Vagina (tissue), 2 donors: ENCODE data around the gene SEC24A. TPM values are rescaled to one million over a fixed set of nuclear protein-coding genes. Genes with fewer than 3 reads are reported as not detected.
"Not testable (repeated sequence)": the region's sequence is repeated elsewhere in the genome, so short reads cannot be mapped to it uniquely, and the experiment has no call there.

ENCODE experiments used
- DNase-seq, 2 donors: peaks; one replicate each; pipeline ENCODE4 v3.0.0-alpha.2; 2017; ENCODE audit errors: extremely low spot score in 2 of 2
- H3K27ac ChIP-seq: fragments of 200-600 bp; sonication (generic); one replicate; pipeline ENCODE4 v1.5.1; 2019
- H3K27me3 ChIP-seq: fragments of 200-600 bp; sonication (generic); one replicate; pipeline ENCODE4 v1.5.1; 2019
- H3K36me3 ChIP-seq, 2 donors: fragments of 200-600 bp; sonication (generic); one replicate each; pipeline ENCODE4 v1.5.1; 2017 to 2019
- H3K4me1 ChIP-seq: fragments of 200-600 bp; sonication (generic); one replicate; pipeline ENCODE4 v1.5.1; 2019
- H3K4me3 ChIP-seq, 2 donors: fragments of 200-600 bp; sonication (generic); 1 replicate in 1 of 2; 2 replicates in 1 of 2; pipeline ENCODE4 v1.5.1; 2016 to 2019
- H3K9me3 ChIP-seq: fragments of 200-600 bp; sonication (generic); one replicate; pipeline ENCODE4 v1.5.1; 2019
- POLR2A ChIP-seq, 2 donors: fragments of 450-650 bp; IDR thresholded peaks; one replicate each; pipeline ENCODE4 v1.6.1; 2017; ENCODE audit warnings: antibody characterized with exemption in 2 of 2, mild to moderate bottlenecking in 2 of 2, moderate library complexity in 2 of 2
- POLR2AphosphoS5 ChIP-seq, 2 donors: sonication (generic); formaldehyde crosslinking; IDR thresholded peaks; one replicate each; pipeline ENCODE4 v1.9.0; 2017; ENCODE audit warnings: antibody characterized with exemption in 2 of 2, mild to moderate bottlenecking in 2 of 2, low read depth in 1 of 2; ENCODE audit not compliant: insufficient read depth in 1 of 2
- intact Hi-C: fragments of 100-400 bp; cut with DNase I; formaldehyde crosslinking; loops from one replicate; pipeline ENCODE4 v1.15.1; 2023
- total RNA-seq: library from RNA; depleted of rRNA; stranded (reverse); fragments of >200 nt; gene quantifications from one replicate; pipeline ENCODE4 v1.2.3, GENCODE V29; 2016
- TF ChIP-seq, protein P1 (sequence below), 3 experiments: fragments of 450-650 bp in 2 of 3; fragments of 200-600 bp in 1 of 3; sonication (generic) in 1 of 3; IDR thresholded peaks; one replicate each; pipeline ENCODE4 v1.5.1; 2017 to 2019; ENCODE audit warnings: antibody characterized with exemption in 3 of 3, mild to moderate bottlenecking in 2 of 3, moderate library complexity in 2 of 3

SEC24A gene
- total RNA-seq, 1 donor from 2014 or later, result 11.3 TPM

DNA sequence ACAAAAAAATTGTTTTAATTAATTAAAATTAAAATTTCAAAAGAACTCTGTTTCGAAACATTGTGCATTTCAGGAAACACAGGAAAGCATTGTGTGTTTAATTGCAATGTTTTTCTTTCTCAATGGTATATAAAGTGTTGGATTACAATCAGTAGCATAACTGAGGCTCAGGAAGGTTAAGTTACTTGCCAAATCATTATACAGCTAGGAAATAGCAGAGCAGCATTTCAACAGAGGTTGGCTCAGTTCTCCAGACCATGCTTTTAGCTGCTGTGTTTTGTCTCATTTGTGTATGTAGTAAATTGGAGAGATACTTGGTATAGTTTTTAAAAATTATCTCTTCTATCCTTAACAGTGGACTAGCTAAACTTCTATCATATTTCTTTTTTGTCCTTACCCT, 59.7 kb downstream of the SEC24A start:
- no peak overlapping the region for H3K27ac ChIP-seq
- TF ChIP-seq POLR2A (IDR thresholded peaks at IDR 0.05), result no peak
- TF ChIP-seq, protein P1, sequence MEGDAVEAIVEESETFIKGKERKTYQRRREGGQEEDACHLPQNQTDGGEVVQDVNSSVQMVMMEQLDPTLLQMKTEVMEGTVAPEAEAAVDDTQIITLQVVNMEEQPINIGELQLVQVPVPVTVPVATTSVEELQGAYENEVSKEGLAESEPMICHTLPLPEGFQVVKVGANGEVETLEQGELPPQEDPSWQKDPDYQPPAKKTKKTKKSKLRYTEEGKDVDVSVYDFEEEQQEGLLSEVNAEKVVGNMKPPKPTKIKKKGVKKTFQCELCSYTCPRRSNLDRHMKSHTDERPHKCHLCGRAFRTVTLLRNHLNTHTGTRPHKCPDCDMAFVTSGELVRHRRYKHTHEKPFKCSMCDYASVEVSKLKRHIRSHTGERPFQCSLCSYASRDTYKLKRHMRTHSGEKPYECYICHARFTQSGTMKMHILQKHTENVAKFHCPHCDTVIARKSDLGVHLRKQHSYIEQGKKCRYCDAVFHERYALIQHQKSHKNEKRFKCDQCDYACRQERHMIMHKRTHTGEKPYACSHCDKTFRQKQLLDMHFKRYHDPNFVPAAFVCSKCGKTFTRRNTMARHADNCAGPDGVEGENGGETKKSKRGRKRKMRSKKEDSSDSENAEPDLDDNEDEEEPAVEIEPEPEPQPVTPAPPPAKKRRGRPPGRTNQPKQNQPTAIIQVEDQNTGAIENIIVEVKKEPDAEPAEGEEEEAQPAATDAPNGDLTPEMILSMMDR (IDR thresholded peaks at IDR 0.05), result no peak
- TF ChIP-seq POLR2AphosphoS5 (IDR thresholded peaks at IDR 0.05; ENCODE audit: insufficient read depth in 1 of 2, low read depth in 1 of 2), result no peak
- intact Hi-C loops, result no loop called here
- no peak for DNase-seq
- no peaks in the 10 kb centered on the region for H3K4me1 ChIP-seq
- no peak overlapping the region for H3K4me3 ChIP-seq
- peaks cover 0 to 83% of the 10 kb centered on the region in 2 donors for H3K36me3 ChIP-seq
- no peaks in the 10 kb centered on the region for H3K9me3 ChIP-seq
- no peaks in the 10 kb centered on the region for H3K27me3 ChIP-seq

DNA sequence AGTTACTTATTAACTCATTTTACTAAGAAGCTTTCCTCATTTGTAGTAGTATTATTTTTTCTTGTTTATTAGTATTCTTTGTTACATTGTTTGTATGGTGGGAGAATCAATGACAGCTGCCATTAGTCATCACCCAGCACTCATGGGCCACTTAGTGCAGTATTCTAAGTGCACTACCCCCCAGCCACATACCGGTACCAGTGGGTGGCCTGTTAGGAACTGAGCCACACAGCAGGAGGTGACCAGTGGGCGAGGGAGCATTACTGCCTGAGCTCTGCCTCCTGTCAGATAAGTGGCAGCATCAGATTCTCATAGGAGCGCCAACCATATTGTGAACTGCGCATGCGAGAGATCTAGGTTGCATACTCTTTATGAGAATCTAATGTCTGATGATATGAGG, 65.5 kb downstream of the SEC24A start:
- H3K9me3 ChIP-seq, result no peaks in the 10 kb centered on the region
- no peak overlapping the region for H3K4me3 ChIP-seq
- H3K36me3 ChIP-seq, result peaks cover 0 to 89% of the 10 kb centered on the region in 2 donors
- TF ChIP-seq, protein P1 (IDR thresholded peaks at IDR 0.05), result no peak
- TF ChIP-seq POLR2AphosphoS5 (IDR thresholded peaks at IDR 0.05; ENCODE audit: insufficient read depth in 1 of 2, low read depth in 1 of 2) (no peak), POLR2A (IDR thresholded peaks at IDR 0.05) (no peak)
- H3K27ac ChIP-seq, result no peak overlapping the region
- DNase-seq, result no peak
- intact Hi-C loops, result no loop called here
- no peaks in the 10 kb centered on the region for H3K4me1 ChIP-seq
- H3K27me3 ChIP-seq, result no peaks in the 10 kb centered on the region

DNA sequence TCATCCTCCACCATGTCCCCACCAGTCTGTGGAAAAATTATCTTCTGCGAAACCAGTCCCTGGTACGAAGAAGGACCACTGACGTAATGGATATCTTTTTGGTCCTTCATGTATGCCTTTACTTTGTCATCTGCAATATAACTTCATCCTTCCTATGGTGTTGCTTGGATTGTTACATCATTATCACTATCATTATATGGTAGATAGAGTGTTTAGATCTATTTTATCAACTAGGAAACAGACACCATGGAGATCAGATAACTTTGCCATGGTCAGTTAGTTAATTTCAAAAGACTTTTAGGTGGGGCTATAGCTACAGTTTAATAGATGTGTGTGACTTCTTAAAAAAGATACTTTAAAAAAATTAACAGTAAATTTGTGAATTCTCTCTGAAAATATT, 66.0 kb downstream of the SEC24A start:
- no peak overlapping the region for H3K27ac ChIP-seq
- intact Hi-C loops, result no loop called here
- H3K4me3 ChIP-seq, result no peak overlapping the region
- H3K36me3 ChIP-seq, result peaks cover 0 to 89% of the 10 kb centered on the region in 2 donors
- H3K4me1 ChIP-seq, result no peaks in the 10 kb centered on the region
- DNase-seq, result no peak
- no peaks in the 10 kb centered on the region for H3K9me3 ChIP-seq
- no peaks in the 10 kb centered on the region for H3K27me3 ChIP-seq
- TF ChIP-seq POLR2AphosphoS5 (IDR thresholded peaks at IDR 0.05; ENCODE audit: insufficient read depth in 1 of 2, low read depth in 1 of 2) (no peak), POLR2A (IDR thresholded peaks at IDR 0.05) (no peak)
- TF ChIP-seq, protein P1 (IDR thresholded peaks at IDR 0.05), result no peak

DNA sequence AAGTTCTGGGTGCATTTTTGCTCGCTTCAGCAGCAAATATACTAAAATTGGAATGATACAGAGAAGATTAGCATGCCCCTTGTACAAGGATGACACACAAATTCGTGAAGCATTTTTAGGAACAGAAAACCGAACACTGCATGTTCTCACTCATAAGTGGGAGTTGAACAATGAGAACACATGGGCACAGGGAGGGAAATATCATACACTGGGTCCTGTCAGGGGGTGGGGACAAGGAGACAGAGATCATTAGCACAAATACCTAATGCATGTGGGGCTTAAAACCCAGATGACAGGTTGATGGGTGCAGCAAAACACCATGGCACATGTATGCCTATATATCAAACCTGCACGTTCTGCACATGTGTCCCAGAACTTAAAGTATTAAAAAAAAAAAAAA, 66.9 kb downstream of the SEC24A start:
- peaks cover 0 to 89% of the 10 kb centered on the region in 2 donors for H3K36me3 ChIP-seq
- H3K4me3 ChIP-seq, DNase-seq, H3K9me3 ChIP-seq, H3K27me3 ChIP-seq, H3K27ac ChIP-seq, intact Hi-C loops, H3K4me1 ChIP-seq: not testable (repeated sequence)

DNA sequence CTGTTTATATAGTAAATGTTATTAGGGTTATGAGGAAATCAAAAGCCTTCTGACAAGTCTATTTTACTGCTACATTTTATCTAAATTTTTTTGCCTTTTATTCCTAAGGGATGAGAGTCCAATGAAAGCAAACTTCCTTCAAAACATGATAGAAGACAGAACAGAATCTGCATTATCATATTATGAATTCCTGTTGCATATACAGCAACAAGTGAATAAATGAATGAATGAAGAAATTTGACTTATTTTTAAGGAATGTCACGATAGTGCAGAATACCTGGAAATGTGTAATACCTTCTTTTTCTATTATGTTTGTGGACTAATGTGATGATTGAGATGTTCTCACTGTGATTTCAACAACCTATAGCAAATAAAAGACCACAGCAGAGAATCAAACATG, 76.3 kb downstream of the SEC24A start:
- Histone ChIP-seq H3K36me3 (peaks cover 0 to 44% of the 10 kb centered on the region in 2 donors), H3K9me3 (no peaks in the 10 kb centered on the region), H3K27ac (no peak overlapping the region), H3K27me3 (no peaks in the 10 kb centered on the region), H3K4me3 (no peak overlapping the region), H3K4me1 (no peaks in the 10 kb centered on the region)
- no peak for DNase-seq
- TF ChIP-seq POLR2AphosphoS5 (IDR thresholded peaks at IDR 0.05; ENCODE audit: insufficient read depth in 1 of 2, low read depth in 1 of 2) (no peak), POLR2A (IDR thresholded peaks at IDR 0.05) (no peak)
- TF ChIP-seq, protein P1 (IDR thresholded peaks at IDR 0.05), result no peak
- intact Hi-C loops, result no loop called here

DNA sequence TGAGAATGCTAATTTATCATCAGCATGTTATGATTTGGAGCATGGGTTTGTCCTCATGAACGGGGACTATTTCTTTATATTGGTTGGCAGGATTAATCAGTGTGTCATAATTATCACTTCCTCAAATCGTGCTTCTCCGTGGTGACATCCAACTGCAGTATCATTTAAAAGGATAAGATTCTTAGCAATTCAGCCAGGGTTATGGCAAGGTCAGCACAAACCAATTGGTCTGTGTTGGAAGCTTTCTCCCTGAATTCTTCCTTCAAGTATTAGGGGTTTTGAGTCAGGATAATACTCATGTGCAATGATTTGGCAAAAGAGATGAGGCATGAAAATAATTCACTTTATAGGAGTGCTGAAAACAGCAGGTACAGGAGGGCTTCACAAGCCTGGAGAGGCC, 84.2 kb downstream of the SEC24A start:
- H3K4me3 ChIP-seq, result no peak overlapping the region
- TF ChIP-seq, protein P1 (IDR thresholded peaks at IDR 0.05), result no peak
- TF ChIP-seq POLR2AphosphoS5 (IDR thresholded peaks at IDR 0.05; ENCODE audit: insufficient read depth in 1 of 2, low read depth in 1 of 2) (no peak), POLR2A (IDR thresholded peaks at IDR 0.05) (no peak)
- no peaks in the 10 kb centered on the region for H3K9me3 ChIP-seq
- no peaks in the 10 kb centered on the region for H3K27me3 ChIP-seq
- intact Hi-C loops, result no loop called here
- H3K36me3 ChIP-seq, result no peaks in the 10 kb centered on the region
- DNase-seq, result no peak
- no peaks in the 10 kb centered on the region for H3K4me1 ChIP-seq
- H3K27ac ChIP-seq, result no peak overlapping the region
